ENCODE measurements around the gene C2orf15. TPM values are rescaled to one million over a fixed set of nuclear protein-coding genes. Genes with fewer than 3 reads are reported as not detected.
A peak's percentile ranks its signal among the peaks of the same experiment; 100 is the strongest.

C2orf15 gene
- total and polyA plus RNA-seq, 10 of the 15 experiments (the other 5 are each of a cell fraction or from before 2014, with no cell fraction given), result 1.4 to 3.4 (median 2.4) TPM

DNA sequence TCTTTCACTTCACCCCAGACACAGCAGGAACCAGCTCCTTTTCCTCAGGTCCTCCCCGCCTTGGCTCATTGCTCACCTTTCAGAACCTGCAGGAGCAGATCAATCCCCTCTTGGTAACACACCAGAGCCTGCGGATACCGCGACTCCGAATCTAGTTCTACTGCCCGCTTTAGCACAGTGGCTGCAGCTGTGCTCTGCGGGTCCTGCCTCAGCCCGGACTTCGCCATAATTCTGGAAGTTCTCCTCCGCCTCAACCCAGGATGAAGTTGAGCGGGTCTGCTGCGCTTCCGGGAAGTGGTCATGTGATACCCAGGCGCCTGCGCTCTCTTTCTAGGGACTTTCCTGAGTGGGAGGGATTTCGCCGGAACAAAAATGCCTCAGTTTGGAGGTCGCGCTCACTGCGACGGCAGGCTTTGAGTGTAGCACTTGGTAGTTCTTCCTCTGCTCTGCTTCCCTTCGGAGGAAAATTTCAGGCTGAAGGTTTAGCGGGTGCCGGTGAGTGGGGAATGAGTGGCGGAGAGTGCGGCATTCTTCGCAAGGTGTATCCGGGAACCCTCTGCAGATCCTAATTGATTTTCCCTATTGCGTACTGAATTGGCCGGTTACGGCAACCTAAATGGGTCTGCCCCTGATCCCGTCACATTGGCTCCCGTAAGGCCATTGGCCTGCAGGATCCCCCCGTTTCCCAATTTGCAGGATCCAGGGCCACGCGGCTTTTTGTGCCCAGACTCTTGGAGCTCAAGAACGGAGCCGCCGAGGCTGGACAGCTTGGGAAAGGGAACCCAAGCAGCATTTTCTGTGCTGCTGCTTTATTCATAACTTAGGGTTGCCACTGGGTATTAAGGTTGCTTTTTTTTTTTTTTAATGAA lies 39.5 kb downstream of the C2orf15 start, which contains the start of the genes MITD1 and MRPL30 (continued):
- TF ChIP-seq, protein P1, sequence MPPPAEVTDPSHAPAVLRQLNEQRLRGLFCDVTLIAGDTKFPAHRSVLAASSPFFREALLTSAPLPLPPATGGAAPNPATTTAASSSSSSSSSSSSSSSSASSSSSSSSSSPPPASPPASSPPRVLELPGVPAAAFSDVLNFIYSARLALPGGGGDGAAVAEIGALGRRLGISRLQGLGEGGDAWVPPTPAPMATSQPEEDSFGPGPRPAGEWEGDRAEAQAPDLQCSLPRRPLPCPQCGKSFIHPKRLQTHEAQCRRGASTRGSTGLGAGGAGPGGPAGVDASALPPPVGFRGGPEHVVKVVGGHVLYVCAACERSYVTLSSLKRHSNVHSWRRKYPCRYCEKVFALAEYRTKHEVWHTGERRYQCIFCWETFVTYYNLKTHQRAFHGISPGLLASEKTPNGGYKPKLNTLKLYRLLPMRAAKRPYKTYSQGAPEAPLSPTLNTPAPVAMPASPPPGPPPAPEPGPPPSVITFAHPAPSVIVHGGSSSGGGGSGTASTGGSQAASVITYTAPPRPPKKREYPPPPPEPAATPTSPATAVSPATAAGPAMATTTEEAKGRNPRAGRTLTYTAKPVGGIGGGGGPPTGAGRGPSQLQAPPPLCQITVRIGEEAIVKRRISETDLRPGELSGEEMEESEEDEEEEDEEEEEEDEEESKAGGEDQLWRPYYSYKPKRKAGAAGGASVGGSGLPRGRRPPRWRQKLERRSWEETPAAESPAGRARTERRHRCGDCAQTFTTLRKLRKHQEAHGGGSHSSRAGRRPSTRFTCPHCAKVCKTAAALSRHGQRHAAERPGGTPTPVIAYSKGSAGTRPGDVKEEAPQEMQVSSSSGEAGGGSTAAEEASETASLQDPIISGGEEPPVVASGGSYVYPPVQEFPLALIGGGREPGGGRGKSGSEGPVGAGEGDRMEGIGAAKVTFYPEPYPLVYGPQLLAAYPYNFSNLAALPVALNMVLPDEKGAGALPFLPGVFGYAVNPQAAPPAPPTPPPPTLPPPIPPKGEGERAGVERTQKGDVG (CRISPR knock-in tag; IDR thresholded peaks at IDR 0.05), result 0 out of 2 replicates have a peak, but pooled peaks have one; percentile 40
- TF ChIP-seq HDAC2 (IDR thresholded peaks at IDR 0.05) (no peak), ZBTB33 (IDR thresholded peaks at IDR 0.05) (0 out of 2 replicates have a peak, but pooled peaks have one; percentile 43), WRNIP1 (IDR thresholded peaks at IDR 0.05; ENCODE audit: borderline replicate concordance, low read depth, low read length) (peak; percentile 81; the same call in 1 of the 2 replicates), NRF1 (conservative IDR thresholded peaks at IDR 0.05; ENCODE audit: low read depth, low read length) (peak; percentile 63), ATF7 (IDR thresholded peaks at IDR 0.05; ENCODE audit: low read depth) (peak; percentile 77), CEBPB (IDR thresholded peaks at IDR 0.05; ENCODE audit: borderline replicate concordance in 1 of 2, low read depth in 2 of 2, low read length in 2 of 2) (no peak), MTA2 (IDR thresholded peaks at IDR 0.05; ENCODE audit: low read depth) (peak; percentile 77), STAT1 (conservative IDR thresholded peaks at IDR 0.05) (peak; percentile 95), USF2 (IDR thresholded peaks at IDR 0.05; ENCODE audit: borderline replicate concordance, low read depth, low read length) (peak; percentile 83), RB1 (IDR thresholded peaks at IDR 0.05; ENCODE audit: borderline replicate concordance) (peak; percentile 97), MEF2A (IDR thresholded peaks at IDR 0.05; ENCODE audit: insufficient read depth, low read depth, low read length) (0 out of 2 replicates have a peak, but pooled peaks have one; percentile 6), SREBF2 (IDR thresholded peaks at IDR 0.05; ENCODE audit: low read length) (no peak), MYB (IDR thresholded peaks at IDR 0.05; ENCODE audit: borderline replicate concordance, low read depth, low read length) (0 out of 2 replicates have a peak, but pooled peaks have one; percentile 43), BMI1 (IDR thresholded peaks at IDR 0.05; ENCODE audit: borderline replicate concordance) (no peak)
- TF ChIP-seq, protein P2, sequence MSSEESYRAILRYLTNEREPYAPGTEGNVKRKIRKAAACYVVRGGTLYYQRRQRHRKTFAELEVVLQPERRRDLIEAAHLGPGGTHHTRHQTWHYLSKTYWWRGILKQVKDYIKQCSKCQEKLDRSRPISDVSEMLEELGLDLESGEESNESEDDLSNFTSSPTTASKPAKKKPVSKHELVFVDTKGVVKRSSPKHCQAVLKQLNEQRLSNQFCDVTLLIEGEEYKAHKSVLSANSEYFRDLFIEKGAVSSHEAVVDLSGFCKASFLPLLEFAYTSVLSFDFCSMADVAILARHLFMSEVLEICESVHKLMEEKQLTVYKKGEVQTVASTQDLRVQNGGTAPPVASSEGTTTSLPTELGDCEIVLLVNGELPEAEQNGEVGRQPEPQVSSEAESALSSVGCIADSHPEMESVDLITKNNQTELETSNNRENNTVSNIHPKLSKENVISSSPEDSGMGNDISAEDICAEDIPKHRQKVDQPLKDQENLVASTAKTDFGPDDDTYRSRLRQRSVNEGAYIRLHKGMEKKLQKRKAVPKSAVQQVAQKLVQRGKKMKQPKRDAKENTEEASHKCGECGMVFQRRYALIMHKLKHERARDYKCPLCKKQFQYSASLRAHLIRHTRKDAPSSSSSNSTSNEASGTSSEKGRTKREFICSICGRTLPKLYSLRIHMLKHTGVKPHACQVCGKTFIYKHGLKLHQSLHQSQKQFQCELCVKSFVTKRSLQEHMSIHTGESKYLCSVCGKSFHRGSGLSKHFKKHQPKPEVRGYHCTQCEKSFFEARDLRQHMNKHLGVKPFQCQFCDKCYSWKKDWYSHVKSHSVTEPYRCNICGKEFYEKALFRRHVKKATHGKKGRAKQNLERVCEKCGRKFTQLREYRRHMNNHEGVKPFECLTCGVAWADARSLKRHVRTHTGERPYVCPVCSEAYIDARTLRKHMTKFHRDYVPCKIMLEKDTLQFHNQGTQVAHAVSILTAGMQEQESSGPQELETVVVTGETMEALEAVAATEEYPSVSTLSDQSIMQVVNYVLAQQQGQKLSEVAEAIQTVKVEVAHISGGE (CRISPR knock-in tag; IDR thresholded peaks at IDR 0.05), result peak; percentile 96
- TF ChIP-seq, protein P3, sequence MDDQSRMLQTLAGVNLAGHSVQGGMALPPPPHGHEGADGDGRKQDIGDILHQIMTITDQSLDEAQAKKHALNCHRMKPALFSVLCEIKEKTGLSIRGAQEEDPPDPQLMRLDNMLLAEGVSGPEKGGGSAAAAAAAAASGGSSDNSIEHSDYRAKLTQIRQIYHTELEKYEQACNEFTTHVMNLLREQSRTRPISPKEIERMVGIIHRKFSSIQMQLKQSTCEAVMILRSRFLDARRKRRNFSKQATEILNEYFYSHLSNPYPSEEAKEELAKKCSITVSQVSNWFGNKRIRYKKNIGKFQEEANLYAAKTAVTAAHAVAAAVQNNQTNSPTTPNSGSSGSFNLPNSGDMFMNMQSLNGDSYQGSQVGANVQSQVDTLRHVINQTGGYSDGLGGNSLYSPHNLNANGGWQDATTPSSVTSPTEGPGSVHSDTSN (IDR thresholded peaks at IDR 0.05; ENCODE audit: insufficient replicate concordance, low read depth, low read length), result peak; percentile 61
